HCT116 (cell line): ENCODE measurements around the gene AMDHD2. TPM values are rescaled to one million over a fixed set of nuclear protein-coding genes. Genes with fewer than 3 reads are reported as not detected.
"Not testable (repeated sequence)": the region's sequence is repeated elsewhere in the genome, so short reads cannot be mapped to it uniquely, and the experiment has no call there.

Experiments used
- ATAC-seq: fragments of 200-7000 bp; cut with Tn5 transposase; 2 replicates; pipeline ENCODE4 v1.9.1; 2020; ENCODE audit warnings: mild to moderate bottlenecking, moderate library complexity
- BruUV-seq: library from RNA; stranded (reverse); fragments of 400-500 nt; replicated peaks from 2 replicates; lab custom pipeline; 2021; lab: Mats Ljungman, UMichigan
- CTCF ChIA-PET: fragments of 300-600 bp; sonication (Branson Sonifier 250); formaldehyde crosslinking; loops from one replicate; lab custom pipeline; 2021; ENCODE audit warnings: antibody characterized with exemption; lab: Charles Lee
- POLR2A ChIA-PET: fragments of 300-600, 350-600 bp; sonication (Branson Sonifier 250); formaldehyde crosslinking; loops from one replicate; lab custom pipeline; 2021; ENCODE audit warnings: antibody characterized with exemption; lab: Charles Lee
- RAD21 ChIA-PET, 2 experiments: fragments of 300-600 bp; sonication (Branson Sonifier 250); formaldehyde crosslinking; loops; one replicate each; lab custom pipeline; 2023; ENCODE audit warnings: low total read pairs in 2 of 2; ENCODE audit not compliant: uncharacterized antibody in 2 of 2, unreplicated experiment in 2 of 2, low non-redundant PET in 1 of 2; lab: Charles Lee
- DNase-seq: peaks from one replicate; pipeline ENCODE4 v3.0.0-alpha.2; 2010; ENCODE audit warnings: low read depth, low spot score
- H2AFZ ChIP-seq: fragments of 200-600 bp; shearing (Covaris generic), sonication (generic); 2 replicates; pipeline ENCODE4 v1.6.1; 2017; ENCODE audit warnings: low read depth, mixed run types, mixed read lengths, antibody characterized with exemption, low read length; ENCODE audit not compliant: poor library complexity, severe bottlenecking
- H3K27ac ChIP-seq: 2 replicates; pipeline ENCODE4 v1.5.1; 2012; ENCODE audit warnings: low read depth, low read length
- H3K27me3 ChIP-seq: fragments of 200-600 bp; sonication (generic); 2 replicates; pipeline ENCODE4 v1.6.1; 2016; ENCODE audit warnings: mixed run types, low read length, mixed read lengths; ENCODE audit not compliant: insufficient read depth
- H3K36me3 ChIP-seq, 2 experiments: fragments of 200-500 bp in 1 of 2; fragments of 200-600 bp in 1 of 2; sonication (Bioruptor generic) in 1 of 2; sonication (generic) in 1 of 2; 2 replicates each; pipeline versions ENCODE4 v1.5.1 to v1.6.1; 2014 to 2016; ENCODE audit warnings: low read length in 2 of 2, inconsistent platforms in 1 of 2, mixed read lengths in 1 of 2, mixed run types in 1 of 2; ENCODE audit not compliant: insufficient read depth in 2 of 2, control insufficient read depth in 1 of 2
- H3K4me1 ChIP-seq, 2 experiments: fragments of 200-600 bp in 1 of 2; sonication (generic) in 1 of 2; 2 replicates each; pipeline versions ENCODE4 v1.5.1 to v1.6.1; 2012 to 2017; ENCODE audit warnings: low read length in 2 of 2, inconsistent platforms in 1 of 2, mild to moderate bottlenecking in 1 of 2, mixed read lengths in 1 of 2, mixed run types in 1 of 2, moderate library complexity in 1 of 2; ENCODE audit not compliant: insufficient read depth in 2 of 2, control insufficient read depth in 1 of 2
- H3K4me2 ChIP-seq: fragments of 200-600 bp; sonication (generic); 2 replicates; pipeline ENCODE4 v1.6.1; 2017; ENCODE audit warnings: mixed run types, low read length, mixed read lengths
- H3K4me3 ChIP-seq, 2 experiments: fragments of 200-600 bp in 1 of 2; sonication (generic) in 1 of 2; replicated peaks in 1 of 2; 2 replicates each; pipeline ENCODE4 v1.5.1; 2011 to 2016; ENCODE audit warnings: low read length in 2 of 2, control low read depth in 1 of 2, low read depth in 1 of 2, mild to moderate bottlenecking in 1 of 2, mixed read lengths in 1 of 2, mixed run types in 1 of 2
- H3K79me2 ChIP-seq: fragments of 200-600 bp; sonication (generic); 2 replicates; pipeline ENCODE4 v1.6.1; 2017; ENCODE audit warnings: mild to moderate bottlenecking, mixed run types, low read length, moderate library complexity, mixed read lengths; ENCODE audit not compliant: insufficient read depth
- H3K9ac ChIP-seq: fragments of 200-600 bp; sonication (generic); 2 replicates; pipeline ENCODE4 v1.6.1; 2016; ENCODE audit warnings: low read length, mixed read lengths
- H3K9me2 ChIP-seq: fragments of 200-600 bp; sonication (generic), shearing (Covaris generic); 2 replicates; pipeline ENCODE4 v1.6.1; 2017; ENCODE audit warnings: mixed run types, mild to moderate bottlenecking, moderate library complexity; ENCODE audit not compliant: insufficient read depth
- H3K9me3 ChIP-seq, 2 experiments: fragments of 200-500 bp in 1 of 2; fragments of 200-600 bp in 1 of 2; sonication (Bioruptor generic) in 1 of 2; sonication (generic) in 1 of 2; 2 replicates each; pipeline ENCODE4 v1.6.1; 2014 to 2017; ENCODE audit warnings: low read length in 2 of 2, mixed read lengths in 2 of 2, inconsistent platforms in 1 of 2, low read depth in 1 of 2, mild to moderate bottlenecking in 1 of 2, mixed run types in 1 of 2, moderate library complexity in 1 of 2; ENCODE audit not compliant: control insufficient read depth in 1 of 2, insufficient read depth in 1 of 2
- H4K20me1 ChIP-seq: fragments of 200-600 bp; sonication (generic), shearing (Covaris generic); 2 replicates; pipeline ENCODE4 v1.6.1; 2017; ENCODE audit warnings: mixed run types, mild to moderate bottlenecking, moderate library complexity; ENCODE audit not compliant: insufficient read depth
- ATF3 ChIP-seq: IDR thresholded peaks from 2 replicates; pipeline ENCODE4 v1.6.1; 2012
- CEBPB ChIP-seq: IDR thresholded peaks from 2 replicates; pipeline ENCODE4 v1.6.1; 2012; ENCODE audit warnings: low read depth
- CTCF ChIP-seq, 3 experiments: fragments of 200-600 bp in 1 of 3; sonication (generic) in 1 of 3; IDR thresholded peaks in 2 of 3; conservative IDR thresholded peaks in 1 of 3; 2 replicates each; pipeline ENCODE4 v1.5.1; 2012 to 2017; ENCODE audit warnings: low read depth in 2 of 3, low read length in 2 of 3, antibody characterized with exemption in 1 of 3, borderline replicate concordance in 1 of 3, control low read depth in 1 of 3, mild to moderate bottlenecking in 1 of 3, mixed read lengths in 1 of 3, mixed run types in 1 of 3, moderate library complexity in 1 of 3; ENCODE audit not compliant: insufficient read depth in 1 of 3
- EGR1 ChIP-seq: IDR thresholded peaks from 2 replicates; pipeline ENCODE4 v1.6.1; 2012; ENCODE audit warnings: low read depth
- ELF1 ChIP-seq: IDR thresholded peaks from 2 replicates; pipeline ENCODE4 v1.6.1; 2012; ENCODE audit warnings: low read depth, borderline replicate concordance
- EZH2phosphoT487 ChIP-seq: fragments of 200-600 bp; IDR thresholded peaks from 2 replicates; pipeline ENCODE4 v1.6.1; 2018; ENCODE audit warnings: antibody characterized with exemption, borderline replicate concordance
- FOSL1 ChIP-seq: IDR thresholded peaks from 2 replicates; pipeline ENCODE4 v1.6.1; 2012; ENCODE audit warnings: low read depth
- MAX ChIP-seq: IDR thresholded peaks from 2 replicates; pipeline ENCODE4 v1.6.1; 2012
- POLR2AphosphoS5 ChIP-seq: IDR thresholded peaks from 2 replicates; pipeline ENCODE4 v1.6.1; 2011; ENCODE audit warnings: mild to moderate bottlenecking, low read depth, low read length, moderate library complexity
- RAD21 ChIP-seq: IDR thresholded peaks from 2 replicates; pipeline ENCODE4 v1.6.1; 2012; ENCODE audit warnings: low read depth, mild to moderate bottlenecking
- SIN3A ChIP-seq: IDR thresholded peaks from 2 replicates; pipeline ENCODE4 v1.6.1; 2012; ENCODE audit warnings: low read depth
- ZFX ChIP-seq: fragments of 450-650 bp; IDR thresholded peaks from 2 replicates; pipeline ENCODE4 v1.6.1; 2017
- ZNF274 ChIP-seq: fragments of 200-500 bp; sonication (Bioruptor generic); IDR thresholded peaks from 2 replicates; pipeline ENCODE4 v1.6.1; 2014; ENCODE audit warnings: mild to moderate bottlenecking, low read depth, low read length, inconsistent platforms
- intact Hi-C: fragments of 100-400 bp; cut with micrococcal nuclease; formaldehyde crosslinking; loops from 2 replicates; pipeline ENCODE4 v1.10.0; 2022
- total RNA-seq: library from RNA; stranded (reverse); gene quantifications from one replicate; pipeline ENCODE4 v1.2.1, GENCODE V29; 2021; ENCODE audit not compliant: unreplicated experiment

The AMDHD2 gene
- total RNA-seq, 1 experiment from 2014 or later = 42.9 TPM

GRCh38 chr16:2533912-2534311 lies 13.7 kb downstream of the AMDHD2 start:
- peaks cover 0 to 14% of the 10 kb centered on the region in 2 experiments; a peak in 2 of 4 replicates for H3K36me3 ChIP-seq
- H3K4me1 ChIP-seq = peaks cover 12 to 47% of the 10 kb centered on the region in 2 experiments
- no peak overlapping the region for H3K4me2 ChIP-seq
- no peaks in the 10 kb centered on the region for H3K27me3 ChIP-seq
- no peak overlapping the region for H3K9ac ChIP-seq
- no peak for DNase-seq
- no peaks in the 10 kb centered on the region for H4K20me1 ChIP-seq
- H3K9me2 ChIP-seq = no peaks in the 10 kb centered on the region
- no peaks in the 10 kb centered on the region for H3K9me3 ChIP-seq
- intact Hi-C loops = no loop called here
- ChIA-PET CTCF (no interaction called here), RAD21 (no interaction called here), POLR2A (no interaction called here)
- BruUV-seq = no TSS peak
- H3K79me2 ChIP-seq = peaks cover 4% of the 10 kb centered on the region; the same call in 1 of the 2 replicates
- no peak overlapping the region for H3K4me3 ChIP-seq
- no peak for ATAC-seq
- H3K27ac ChIP-seq = peak overlapping the region; percentile 93; the same call in 1 of the 2 replicates
- H2AFZ ChIP-seq = no peak overlapping the region
- TF ChIP-seq POLR2AphosphoS5 = no peak
- TF ChIP-seq ATF3 = no peak
- no peak for TF ChIP-seq SIN3A
- no peak for TF ChIP-seq RAD21
- no peak for TF ChIP-seq EGR1
- TF ChIP-seq CEBPB = no peak
- no peak for TF ChIP-seq ZNF274
- TF ChIP-seq FOSL1 = no peak
- TF ChIP-seq EZH2phosphoT487 = no peak
- no peak for TF ChIP-seq MAX
- no peak for TF ChIP-seq CTCF (IDR thresholded peaks at IDR 0.05 in 2 of 3, conservative IDR thresholded peaks at IDR 0.05 in 1 of 3; ENCODE audit: borderline replicate concordance in 1 of 3, insufficient read depth in 1 of 3, low read depth in 2 of 3, low read length in 2 of 3)
- no peak for TF ChIP-seq ELF1
- TF ChIP-seq ZFX = no peak

GRCh38 chr16:2534335-2534734 lies 14.2 kb downstream of the AMDHD2 start:
- BruUV-seq, H3K4me2 ChIP-seq, intact Hi-C loops: not testable (repeated sequence)

More at GRCh38 chr16:2534335-2534734, 14.2 kb downstream of the AMDHD2 start:
- H3K9ac ChIP-seq, H2AFZ ChIP-seq, H3K27me3 ChIP-seq, H4K20me1 ChIP-seq, H3K27ac ChIP-seq, DNase-seq, POLR2A ChIA-PET, H3K9me2 ChIP-seq, RAD21 ChIA-PET, H3K79me2 ChIP-seq, H3K36me3 ChIP-seq, H3K4me3 ChIP-seq, ATAC-seq, H3K9me3 ChIP-seq, CTCF ChIA-PET: not testable (repeated sequence)
- peaks cover 13 to 47% of the 10 kb centered on the region in 2 experiments for H3K4me1 ChIP-seq
